Sigmoid colon (tissue), 3 donors: Measurements from ENCODE around the gene SCPEP1.

ENCODE experiments used
- POLR2A ChIP-seq, 2 donors: fragments of 450-650 bp; IDR thresholded peaks; one replicate each; pipeline ENCODE4 v1.6.1; 2016; ENCODE audit warnings: antibody characterized with exemption in 2 of 2, mild to moderate bottlenecking in 2 of 2, moderate library complexity in 2 of 2
- TF ChIP-seq, protein P1 (sequence below), 4 experiments: fragments of 450-650 bp in 3 of 4; fragments of 200-600 bp in 1 of 4; IDR thresholded peaks; one replicate each; pipeline ENCODE4 v1.5.1; 2016 to 2019; ENCODE audit warnings: antibody characterized with exemption in 4 of 4, mild to moderate bottlenecking in 3 of 4, moderate library complexity in 2 of 4

DNA sequence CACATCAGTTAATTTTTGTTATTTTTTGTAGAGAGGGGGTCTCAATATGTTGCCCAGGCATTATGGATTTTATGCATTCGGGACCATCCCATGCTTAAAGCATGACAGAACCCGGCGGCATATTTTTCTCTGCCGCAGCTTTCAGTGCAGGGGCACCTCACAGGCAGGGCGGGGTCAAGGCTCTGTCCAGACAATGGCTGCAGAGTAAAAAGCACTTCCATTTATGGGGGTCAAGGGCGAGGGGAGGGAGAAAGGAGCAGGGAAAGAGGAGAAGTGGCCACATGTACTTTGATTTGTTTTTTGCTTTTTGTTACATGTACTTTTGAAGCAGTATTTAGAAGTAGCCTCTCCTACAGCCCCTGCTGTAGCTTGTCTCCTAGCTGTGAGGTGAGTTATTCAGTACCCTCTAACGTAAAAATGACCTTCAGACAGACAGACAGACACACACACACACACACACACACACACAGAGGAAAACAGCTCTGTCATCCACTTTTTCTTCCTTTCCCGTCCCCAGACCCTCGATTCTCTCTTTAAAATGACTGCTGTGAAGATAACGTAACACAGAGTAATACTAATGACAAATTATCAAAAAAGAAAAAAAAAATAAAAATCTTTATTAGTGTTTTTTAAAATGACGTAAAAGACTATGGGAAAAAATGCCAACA, 856 bp upstream of the SCPEP1 start:
- TF ChIP-seq, protein P1, sequence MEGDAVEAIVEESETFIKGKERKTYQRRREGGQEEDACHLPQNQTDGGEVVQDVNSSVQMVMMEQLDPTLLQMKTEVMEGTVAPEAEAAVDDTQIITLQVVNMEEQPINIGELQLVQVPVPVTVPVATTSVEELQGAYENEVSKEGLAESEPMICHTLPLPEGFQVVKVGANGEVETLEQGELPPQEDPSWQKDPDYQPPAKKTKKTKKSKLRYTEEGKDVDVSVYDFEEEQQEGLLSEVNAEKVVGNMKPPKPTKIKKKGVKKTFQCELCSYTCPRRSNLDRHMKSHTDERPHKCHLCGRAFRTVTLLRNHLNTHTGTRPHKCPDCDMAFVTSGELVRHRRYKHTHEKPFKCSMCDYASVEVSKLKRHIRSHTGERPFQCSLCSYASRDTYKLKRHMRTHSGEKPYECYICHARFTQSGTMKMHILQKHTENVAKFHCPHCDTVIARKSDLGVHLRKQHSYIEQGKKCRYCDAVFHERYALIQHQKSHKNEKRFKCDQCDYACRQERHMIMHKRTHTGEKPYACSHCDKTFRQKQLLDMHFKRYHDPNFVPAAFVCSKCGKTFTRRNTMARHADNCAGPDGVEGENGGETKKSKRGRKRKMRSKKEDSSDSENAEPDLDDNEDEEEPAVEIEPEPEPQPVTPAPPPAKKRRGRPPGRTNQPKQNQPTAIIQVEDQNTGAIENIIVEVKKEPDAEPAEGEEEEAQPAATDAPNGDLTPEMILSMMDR (IDR thresholded peaks at IDR 0.05): no peak
- TF ChIP-seq POLR2A (IDR thresholded peaks at IDR 0.05): no peak
